MM.1S (cell line): Measurements from ENCODE around the gene TRDMT1.

Source experiments
- DNase-seq: peaks from one replicate; pipeline ENCODE4 v3.0.0-alpha.2; 2015
- H2AFZ ChIP-seq: fragments of 300-600 bp; sonication (generic); 2 replicates; pipeline ENCODE4 v1.6.0; 2016; ENCODE audit warnings: antibody characterized with exemption, low read length
- H3F3A ChIP-seq: fragments of 300-600 bp; sonication (generic); 2 replicates; pipeline ENCODE4 v1.6.1; 2016; ENCODE audit warnings: mild to moderate bottlenecking, antibody characterized with exemption, low read length, moderate library complexity, mixed read lengths; ENCODE audit not compliant: insufficient read depth
- H3K27ac ChIP-seq: fragments of 300-600 bp; sonication (generic); 2 replicates; pipeline ENCODE4 v1.5.1; 2016; ENCODE audit warnings: mild to moderate bottlenecking, low read length
- H3K27me3 ChIP-seq: fragments of 300-600 bp; sonication (generic); replicated peaks from 2 replicates; pipeline ENCODE4 v1.6.0; 2016; ENCODE audit warnings: low read length; ENCODE audit not compliant: insufficient read depth
- H3K36me3 ChIP-seq: fragments of 300-600 bp; sonication (generic); replicated peaks from 2 replicates; pipeline ENCODE4 v1.6.1; 2016; ENCODE audit warnings: mild to moderate bottlenecking, low read length, mixed read lengths; ENCODE audit not compliant: insufficient read depth
- H3K4me1 ChIP-seq: fragments of 300-600 bp; sonication (generic); 2 replicates; pipeline ENCODE4 v1.6.1; 2016; ENCODE audit warnings: low read length, mixed read lengths
- H3K4me2 ChIP-seq: fragments of 300-600 bp; sonication (generic); 2 replicates; pipeline ENCODE4 v1.6.0; 2016; ENCODE audit warnings: low read depth, low read length
- H3K4me3 ChIP-seq: fragments of 300-600 bp; sonication (generic); 2 replicates; pipeline ENCODE4 v1.5.1; 2016; ENCODE audit warnings: low read length, mixed read lengths
- H3K79me2 ChIP-seq: fragments of 300-600 bp; sonication (generic); 2 replicates; pipeline ENCODE4 v1.6.1; 2016; ENCODE audit warnings: mixed run types, low read length, mixed read lengths
- H3K9ac ChIP-seq: fragments of 300-600 bp; sonication (generic); 2 replicates; pipeline ENCODE4 v1.6.1; 2016; ENCODE audit warnings: low read length, mixed read lengths
- H3K9me2 ChIP-seq: fragments of 300-600 bp; sonication (generic); replicated peaks from 2 replicates; pipeline ENCODE4 v1.6.1; 2016; ENCODE audit warnings: mild to moderate bottlenecking, low read length, mixed read lengths; ENCODE audit not compliant: insufficient read depth
- H3K9me3 ChIP-seq: fragments of 300-600 bp; sonication (generic); replicated peaks from 2 replicates; pipeline ENCODE4 v1.6.1; 2016; ENCODE audit warnings: mild to moderate bottlenecking, low read length, mixed read lengths; ENCODE audit not compliant: insufficient read depth
- H4K20me1 ChIP-seq: fragments of 300-600 bp; sonication (generic); 2 replicates; pipeline ENCODE4 v1.6.1; 2016; ENCODE audit warnings: mild to moderate bottlenecking, low read length, moderate library complexity, mixed read lengths; ENCODE audit not compliant: insufficient read depth
- CTCF ChIP-seq: fragments of 300-600 bp; sonication (generic); IDR thresholded peaks from 2 replicates; pipeline ENCODE4 v1.5.1; 2016; ENCODE audit warnings: antibody characterized with exemption, low read length, mixed read lengths
- EZH2 ChIP-seq: fragments of 300-600 bp; sonication (generic); optimal IDR thresholded peaks from 2 replicates; pipeline ENCODE3; 2017; ENCODE audit warnings: low read depth, mild to moderate bottlenecking, antibody characterized with exemption, low read length, mixed read lengths
- EZH2phosphoT487 ChIP-seq: fragments of 300-600 bp; sonication (generic); IDR thresholded peaks from 2 replicates; pipeline ENCODE4 v1.6.1; 2018; ENCODE audit warnings: antibody characterized with exemption, low read length

Gene TRDMT1

GRCh38 chr10:17220652-17221100 is 19.2 kb upstream of the TRDMT1 start:
- no peak for TF ChIP-seq CTCF
- TF ChIP-seq EZH2 = no peak
- no peak for TF ChIP-seq EZH2phosphoT487
- no peak for DNase-seq
- no peaks in the 10 kb centered on the region for H3K79me2 ChIP-seq
- H3K27ac ChIP-seq = no peak overlapping the region
- H3K9me3 ChIP-seq = no peaks in the 10 kb centered on the region
- no peaks in the 10 kb centered on the region for H3K36me3 ChIP-seq
- H3K4me3 ChIP-seq = no peak overlapping the region
- H3K9ac ChIP-seq = no peak overlapping the region
- no peak overlapping the region for H3K4me2 ChIP-seq
- no peaks in the 10 kb centered on the region for H3K27me3 ChIP-seq
- H3K9me2 ChIP-seq = no peaks in the 10 kb centered on the region
- peaks cover 11% of the 10 kb centered on the region for H3K4me1 ChIP-seq
- no peak overlapping the region for H2AFZ ChIP-seq
- no peaks in the 10 kb centered on the region; the same call in 1 of the 2 replicates for H3F3A ChIP-seq
- H4K20me1 ChIP-seq = no peaks in the 10 kb centered on the region

GRCh38 chr10:17219024-17219423 is 17.6 kb upstream of the TRDMT1 start:
- no peaks in the 10 kb centered on the region for H3K9me3 ChIP-seq
- DNase-seq = no peak
- no peaks in the 10 kb centered on the region for H3K9me2 ChIP-seq
- no peak overlapping the region for H3K4me3 ChIP-seq
- H4K20me1 ChIP-seq = no peaks in the 10 kb centered on the region
- TF ChIP-seq EZH2phosphoT487 = no peak
- no peak for TF ChIP-seq EZH2
- TF ChIP-seq CTCF = no peak
- no peaks in the 10 kb centered on the region; the same call in 1 of the 2 replicates for H3F3A ChIP-seq
- no peak overlapping the region for H3K9ac ChIP-seq
- no peaks in the 10 kb centered on the region for H3K36me3 ChIP-seq
- H3K4me1 ChIP-seq = peaks cover 11% of the 10 kb centered on the region
- H2AFZ ChIP-seq = no peak overlapping the region
- H3K27ac ChIP-seq = no peak overlapping the region
- H3K27me3 ChIP-seq = no peaks in the 10 kb centered on the region
- H3K4me2 ChIP-seq = no peak overlapping the region
- H3K79me2 ChIP-seq = no peaks in the 10 kb centered on the region

GRCh38 chr10:17217631-17218232 is 16.3 kb upstream of the TRDMT1 start:
- no peaks in the 10 kb centered on the region for H3K79me2 ChIP-seq
- no peak overlapping the region for H3K9ac ChIP-seq
- H3K4me1 ChIP-seq = peaks cover 11% of the 10 kb centered on the region
- H3K9me2 ChIP-seq = no peaks in the 10 kb centered on the region
- H3K27ac ChIP-seq = no peak overlapping the region
- H3K4me3 ChIP-seq = no peak overlapping the region
- H2AFZ ChIP-seq = no peak overlapping the region
- no peak for DNase-seq
- no peaks in the 10 kb centered on the region; the same call in 1 of the 2 replicates for H3F3A ChIP-seq
- no peak overlapping the region for H3K4me2 ChIP-seq
- TF ChIP-seq CTCF = no peak
- no peak for TF ChIP-seq EZH2
- TF ChIP-seq EZH2phosphoT487 = no peak
- no peaks in the 10 kb centered on the region for H4K20me1 ChIP-seq
- H3K9me3 ChIP-seq = no peaks in the 10 kb centered on the region
- no peaks in the 10 kb centered on the region for H3K36me3 ChIP-seq
- no peaks in the 10 kb centered on the region for H3K27me3 ChIP-seq
